ENCODE measurements around the gene TEC. TPM values are rescaled to one million over a fixed set of nuclear protein-coding genes. Genes with fewer than 3 reads are reported as not detected.

Gene TEC
- total RNA-seq, 4 donors from 2014 or later: 1.9 to 8.5 (median 5.3) TPM

- TF ChIP-seq CTCF (IDR thresholded peaks at IDR 0.05; ENCODE audit: low read depth): no peak
Measured at GRCh38 chr4:48299560-48299959, 29.9 kb upstream of the TEC start.

GRCh38 chr4:48297256-48297846 is 27.7 kb upstream of the TEC start:
- no peak for TF ChIP-seq CTCF (IDR thresholded peaks at IDR 0.05; ENCODE audit: low read depth)

DNA sequence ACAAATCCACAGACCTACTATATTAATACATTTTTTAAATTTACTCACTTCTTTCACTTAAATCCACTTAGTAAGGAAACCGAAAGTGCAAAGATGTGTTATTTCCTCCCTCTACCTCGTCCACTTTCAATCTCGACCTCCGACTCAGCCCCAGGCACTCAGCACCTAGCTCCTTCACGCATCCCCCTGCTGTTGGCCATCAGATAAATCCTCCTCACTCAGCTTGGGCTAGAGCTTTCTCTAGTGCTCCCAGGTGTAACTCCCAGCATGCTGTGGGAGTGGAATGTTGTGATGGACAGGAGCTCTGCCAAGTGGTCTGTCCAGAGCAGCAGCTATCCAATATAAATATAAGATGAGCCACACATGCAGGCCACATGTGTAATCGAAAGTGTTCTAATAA is 26.7 kb upstream of the TEC start:
- TF ChIP-seq CTCF (IDR thresholded peaks at IDR 0.05; ENCODE audit: low read depth): no peak

- TF ChIP-seq CTCF (IDR thresholded peaks at IDR 0.05; ENCODE audit: low read depth): no peak
Measured at GRCh38 chr4:48295116-48295515, 25.5 kb upstream of the TEC start.

GRCh38 chr4:48290146-48290772 is 20.6 kb upstream of the TEC start:
- TF ChIP-seq CTCF (IDR thresholded peaks at IDR 0.05; ENCODE audit: low read depth): no peak

DNA sequence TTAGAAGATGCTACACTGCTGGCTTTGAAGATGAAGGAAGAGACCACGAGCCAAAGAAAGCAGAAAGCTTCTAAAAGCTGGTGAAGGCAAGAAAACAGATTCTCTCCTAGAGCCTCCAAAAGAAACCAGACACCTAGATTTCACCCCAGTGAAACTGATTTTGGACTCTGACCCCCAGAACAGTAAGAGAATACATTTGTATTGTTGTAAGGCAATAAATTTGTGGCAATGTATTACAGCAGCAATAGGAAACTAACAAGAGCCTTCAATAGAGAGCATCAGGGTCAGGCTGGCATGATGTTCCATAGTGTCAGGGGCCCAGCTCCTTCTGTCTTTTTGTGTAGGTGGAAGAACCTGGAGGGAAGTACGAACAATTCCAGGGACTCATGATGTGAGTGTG is 6.0 kb upstream of the TEC start:
- no peak for TF ChIP-seq CTCF (IDR thresholded peaks at IDR 0.05; ENCODE audit: low read depth)

GRCh38 chr4:48275247-48275646 is 5.6 kb upstream of the TEC start:
- no peak for TF ChIP-seq CTCF (IDR thresholded peaks at IDR 0.05; ENCODE audit: low read depth)

All from subcutaneous adipose tissue (tissue), 4 donors.